GM21381 (cell line): ENCODE results near the gene TRIM68.

Experiments used
- ATAC-seq: cut with Tn5 transposase; IDR thresholded peaks from one replicate; pipeline ENCODE4 v1.9.1; 2021; ENCODE audit warnings: mild to moderate bottlenecking, moderate library complexity; ENCODE audit not compliant: unreplicated experiment

The TRIM68 gene, protein sequence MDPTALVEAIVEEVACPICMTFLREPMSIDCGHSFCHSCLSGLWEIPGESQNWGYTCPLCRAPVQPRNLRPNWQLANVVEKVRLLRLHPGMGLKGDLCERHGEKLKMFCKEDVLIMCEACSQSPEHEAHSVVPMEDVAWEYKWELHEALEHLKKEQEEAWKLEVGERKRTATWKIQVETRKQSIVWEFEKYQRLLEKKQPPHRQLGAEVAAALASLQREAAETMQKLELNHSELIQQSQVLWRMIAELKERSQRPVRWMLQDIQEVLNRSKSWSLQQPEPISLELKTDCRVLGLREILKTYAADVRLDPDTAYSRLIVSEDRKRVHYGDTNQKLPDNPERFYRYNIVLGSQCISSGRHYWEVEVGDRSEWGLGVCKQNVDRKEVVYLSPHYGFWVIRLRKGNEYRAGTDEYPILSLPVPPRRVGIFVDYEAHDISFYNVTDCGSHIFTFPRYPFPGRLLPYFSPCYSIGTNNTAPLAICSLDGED

DNA sequence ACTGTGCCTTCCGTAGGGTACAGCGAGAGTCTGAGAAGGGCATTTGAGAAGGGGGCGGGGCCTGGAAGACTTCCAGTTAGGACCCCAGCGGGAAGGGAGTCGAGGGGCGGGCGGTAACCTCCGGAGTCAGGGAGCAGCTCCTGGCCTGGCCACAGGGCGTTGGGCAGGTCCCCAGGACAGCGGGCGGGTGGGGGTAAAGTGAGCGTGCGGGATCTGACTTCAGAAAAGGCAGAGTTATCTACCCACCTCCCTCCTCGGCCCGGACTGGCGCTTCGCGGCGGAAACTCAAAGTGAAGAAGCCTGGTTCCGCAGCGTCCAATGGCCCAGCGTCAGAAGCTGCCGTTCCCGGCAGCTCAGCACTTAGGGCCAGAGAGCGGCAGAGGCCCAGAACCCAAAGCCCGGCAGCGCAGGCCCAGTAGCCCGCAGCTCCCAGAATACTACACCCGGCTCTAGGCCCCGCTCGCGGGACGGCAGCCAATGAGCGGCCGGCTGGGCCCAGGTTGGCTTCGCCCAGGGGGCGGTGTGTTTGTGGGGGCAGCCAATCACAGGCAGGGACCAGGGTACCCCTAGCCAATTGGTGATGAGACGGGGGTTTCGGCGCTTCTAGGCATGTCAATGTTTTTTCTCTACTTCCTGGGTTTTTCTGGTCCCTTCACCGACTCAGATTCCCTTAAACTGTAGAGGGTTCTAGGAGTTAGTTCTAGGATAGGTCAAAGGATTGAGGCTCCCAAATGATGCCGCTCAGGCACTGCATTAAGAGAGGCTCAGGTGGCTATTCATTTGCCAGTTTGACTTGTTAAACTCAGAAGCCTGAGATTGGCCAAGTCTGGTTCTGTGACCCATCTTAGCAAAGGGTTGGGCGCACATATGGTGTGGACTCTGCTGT lies at the start of gene TRIM68:
TSS of gene TRIM68 (minus strand) at position 451 of the 886 bp plus-strand sequence. CDS start 2,727 bp downstream, outside the sequence.
- peak; percentile 100 for ATAC-seq

DNA sequence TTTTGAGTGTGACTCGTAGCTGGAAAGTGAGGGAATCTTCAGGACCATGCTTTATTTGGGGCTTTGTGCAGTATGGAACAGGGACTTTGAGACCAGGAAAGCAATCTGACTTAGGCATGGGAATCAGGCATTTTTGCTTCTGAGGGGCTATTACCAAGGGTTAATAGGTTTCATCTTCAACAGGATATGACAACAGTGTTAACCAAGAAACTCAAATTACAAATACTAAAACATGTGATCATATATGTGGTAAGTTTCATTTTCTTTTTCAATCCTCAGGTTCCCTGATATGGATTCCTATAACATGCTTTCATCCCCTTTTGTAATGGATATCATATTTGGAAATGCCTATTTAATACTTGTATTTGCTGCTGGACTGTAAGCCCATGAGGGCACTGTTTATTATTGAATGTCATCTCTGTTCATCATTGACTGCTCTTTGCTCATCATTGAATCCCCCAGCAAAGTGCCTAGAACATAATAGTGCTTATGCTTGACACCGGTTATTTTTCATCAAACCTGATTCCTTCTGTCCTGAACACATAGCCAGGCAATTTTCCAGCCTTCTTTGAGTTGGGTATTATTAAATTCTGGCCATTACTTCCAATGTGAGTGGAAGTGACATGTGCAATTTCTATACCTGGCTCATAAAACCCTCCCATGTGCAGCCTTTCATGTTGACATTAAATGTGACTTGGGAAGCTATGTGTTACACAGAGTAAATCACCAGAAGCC lies 46.8 kb upstream of the TRIM68 start:
- ATAC-seq = no peak

DNA sequence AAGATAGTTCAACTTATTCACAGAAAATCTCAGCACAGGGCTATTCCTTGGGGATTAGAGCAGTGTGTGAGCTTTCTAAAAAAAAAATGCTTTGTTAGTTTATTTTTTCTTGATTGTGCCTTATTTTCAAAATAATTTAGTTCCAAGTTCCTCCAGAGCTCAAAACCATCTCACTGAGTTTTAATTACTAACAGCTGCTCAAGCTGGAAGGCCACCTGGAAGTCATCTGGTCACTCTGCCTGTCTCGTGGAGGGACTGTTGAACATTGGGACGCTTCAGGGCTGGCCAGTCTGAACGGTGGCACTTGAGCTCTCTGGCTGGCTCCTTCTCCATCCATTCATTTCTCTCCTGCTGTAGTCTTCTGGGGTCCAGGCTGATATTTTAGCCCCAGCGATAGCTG lies 39.7 kb upstream of the TRIM68 start:
- ATAC-seq = no peak

DNA sequence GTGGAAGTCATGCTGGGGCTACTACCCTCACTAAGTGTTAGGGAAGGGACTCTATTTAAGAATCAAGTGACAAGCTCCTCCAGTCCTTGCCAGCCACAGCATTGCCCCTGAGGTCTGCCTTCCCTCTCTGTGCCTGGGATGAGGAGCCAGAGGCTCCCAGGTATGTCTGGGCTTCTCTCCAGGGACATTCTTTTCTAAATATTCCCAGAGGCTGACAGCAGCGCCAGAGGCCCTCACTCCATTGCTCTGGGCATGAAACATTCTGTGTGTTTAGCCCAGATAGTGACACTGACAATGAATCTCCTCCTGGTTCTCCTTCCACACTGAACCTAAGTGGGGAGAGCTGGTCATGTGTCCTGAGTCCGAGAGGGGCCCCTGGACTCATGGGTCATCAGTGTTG lies 37.9 kb upstream of the TRIM68 start:
- no peak for ATAC-seq

DNA sequence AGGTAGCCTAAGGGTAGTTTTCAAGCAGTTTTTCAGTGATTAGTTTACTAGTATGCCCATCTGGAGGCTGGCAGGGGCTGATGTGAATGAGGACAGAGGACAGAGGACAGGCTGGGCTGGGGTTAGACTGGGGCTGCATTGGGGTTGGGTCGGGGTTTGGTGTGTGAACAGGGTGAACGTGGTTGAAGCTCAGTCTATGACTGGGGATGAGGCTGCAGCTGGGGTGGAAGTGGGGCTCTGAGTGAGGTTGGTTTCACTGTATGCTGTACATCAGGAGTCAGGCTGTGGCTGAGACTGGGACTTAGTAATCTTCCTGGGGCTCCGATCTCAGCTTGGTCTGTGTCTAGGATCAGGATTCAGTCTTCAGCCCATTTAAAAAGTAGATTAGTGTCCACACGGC lies 36.2 kb upstream of the TRIM68 start:
- ATAC-seq = no peak

DNA sequence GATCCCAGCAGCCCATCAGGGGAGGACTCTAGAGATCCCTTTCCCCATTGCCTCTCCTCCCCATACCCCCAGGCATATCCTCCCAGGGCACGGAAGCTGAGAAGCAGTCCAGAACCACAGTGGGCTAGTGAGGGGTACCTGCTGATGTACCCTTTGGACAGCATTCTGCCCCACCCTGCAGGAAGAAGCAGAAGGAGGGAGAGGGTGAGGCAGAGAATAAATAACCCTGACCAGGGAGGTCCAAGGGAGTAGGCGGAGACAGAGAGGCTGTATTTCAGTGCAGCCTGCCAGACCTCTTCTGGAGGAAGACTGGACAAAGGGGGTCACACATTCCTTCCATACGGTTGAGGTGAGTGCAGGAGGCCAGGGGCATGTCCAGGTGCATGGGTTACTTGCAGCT lies 35.7 kb upstream of the TRIM68 start, which contains the start of gene OR51E1:
TSS of gene OR51E1 (plus strand) at position 301 of the 400 bp plus-strand sequence. CDS start 8,545 bp downstream, outside the sequence.
- ATAC-seq = no peak

DNA sequence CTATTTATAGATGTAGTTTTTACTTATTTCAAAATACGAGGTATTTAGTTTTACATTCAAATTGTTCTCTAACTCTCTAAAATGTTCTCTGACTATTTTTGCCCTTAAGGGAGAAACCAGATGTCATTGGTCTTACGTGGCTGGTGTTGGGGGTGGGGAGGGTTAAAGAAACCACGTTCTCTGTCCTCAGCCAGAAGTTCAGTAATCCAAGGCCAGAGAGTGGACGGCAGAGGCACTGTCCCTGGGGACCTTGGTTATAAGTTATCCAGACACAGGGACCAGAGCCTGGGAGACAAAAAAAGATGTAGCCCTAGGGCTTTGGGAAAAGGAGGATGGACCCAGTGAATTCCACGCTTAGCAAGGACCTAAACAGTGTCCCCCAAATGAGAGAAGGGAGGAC lies 35.0 kb upstream of the TRIM68 start:
- ATAC-seq = no peak

DNA sequence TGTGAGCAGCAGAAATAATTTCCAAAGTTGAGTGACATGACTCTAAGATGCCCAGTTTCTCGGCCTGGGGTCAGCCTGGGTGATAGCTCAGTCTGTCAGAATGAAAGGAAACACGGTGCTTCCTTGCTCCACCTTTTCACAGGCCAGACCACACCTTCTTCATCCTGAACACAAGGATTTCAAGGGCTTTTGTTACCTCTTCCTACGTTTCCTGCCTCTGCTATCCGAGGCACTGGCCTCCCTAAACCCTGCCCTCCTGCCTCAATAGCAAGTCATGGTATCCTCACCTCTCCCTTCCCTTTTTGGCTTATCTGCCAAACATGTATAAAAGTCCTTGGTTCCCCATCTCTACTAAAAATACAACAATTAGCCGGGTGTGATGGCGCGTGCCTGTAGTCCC lies 34.0 kb upstream of the TRIM68 start:
- ATAC-seq = no peak

DNA sequence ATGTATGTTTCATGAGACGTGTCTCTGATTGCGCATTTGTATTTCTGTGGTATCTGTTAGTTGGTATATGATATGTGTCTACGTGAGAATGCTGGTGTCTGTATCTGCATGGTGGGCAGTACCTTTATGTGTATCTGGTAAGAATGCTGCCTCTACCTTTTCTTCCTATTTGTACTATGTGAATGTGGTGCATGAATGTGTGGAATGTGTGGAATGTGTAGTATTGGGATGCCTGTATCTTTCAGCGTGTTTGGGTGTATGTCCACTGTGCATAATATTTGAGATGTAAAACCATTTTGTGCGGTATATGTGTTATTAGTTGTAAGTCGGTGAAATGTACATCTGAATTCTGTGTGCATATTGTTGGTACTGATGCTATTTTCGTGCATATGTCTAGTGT lies 33.5 kb upstream of the TRIM68 start:
- no peak for ATAC-seq

DNA sequence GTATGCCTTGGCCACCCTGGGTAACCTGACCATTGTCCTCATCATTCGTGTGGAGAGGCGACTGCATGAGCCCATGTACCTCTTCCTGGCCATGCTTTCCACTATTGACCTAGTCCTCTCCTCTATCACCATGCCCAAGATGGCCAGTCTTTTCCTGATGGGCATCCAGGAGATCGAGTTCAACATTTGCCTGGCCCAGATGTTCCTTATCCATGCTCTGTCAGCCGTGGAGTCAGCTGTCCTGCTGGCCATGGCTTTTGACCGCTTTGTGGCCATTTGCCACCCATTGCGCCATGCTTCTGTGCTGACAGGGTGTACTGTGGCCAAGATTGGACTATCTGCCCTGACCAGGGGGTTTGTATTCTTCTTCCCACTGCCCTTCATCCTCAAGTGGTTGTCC lies 31.9 kb upstream of the TRIM68 start:
- no peak for ATAC-seq

DNA sequence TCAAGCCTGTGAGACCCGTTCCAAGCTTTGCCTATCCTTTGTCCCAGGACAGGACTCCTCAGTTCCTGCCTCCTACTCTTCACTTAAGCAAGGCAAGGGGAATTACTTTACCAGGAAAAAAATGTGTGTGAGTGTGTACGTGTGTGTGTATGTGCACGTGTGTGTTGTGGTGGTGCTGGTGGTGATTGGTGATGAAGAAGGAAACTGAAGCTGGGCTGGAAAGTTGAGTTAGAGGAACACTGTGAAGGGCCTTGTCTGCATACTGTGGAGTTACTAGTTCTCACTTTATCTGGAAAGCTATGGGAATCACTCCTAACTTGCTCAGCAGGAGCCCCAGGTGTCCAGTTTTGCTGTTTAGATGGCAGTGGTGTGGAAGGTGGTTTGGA lies 29.6 kb upstream of the TRIM68 start:
- ATAC-seq = no peak

DNA sequence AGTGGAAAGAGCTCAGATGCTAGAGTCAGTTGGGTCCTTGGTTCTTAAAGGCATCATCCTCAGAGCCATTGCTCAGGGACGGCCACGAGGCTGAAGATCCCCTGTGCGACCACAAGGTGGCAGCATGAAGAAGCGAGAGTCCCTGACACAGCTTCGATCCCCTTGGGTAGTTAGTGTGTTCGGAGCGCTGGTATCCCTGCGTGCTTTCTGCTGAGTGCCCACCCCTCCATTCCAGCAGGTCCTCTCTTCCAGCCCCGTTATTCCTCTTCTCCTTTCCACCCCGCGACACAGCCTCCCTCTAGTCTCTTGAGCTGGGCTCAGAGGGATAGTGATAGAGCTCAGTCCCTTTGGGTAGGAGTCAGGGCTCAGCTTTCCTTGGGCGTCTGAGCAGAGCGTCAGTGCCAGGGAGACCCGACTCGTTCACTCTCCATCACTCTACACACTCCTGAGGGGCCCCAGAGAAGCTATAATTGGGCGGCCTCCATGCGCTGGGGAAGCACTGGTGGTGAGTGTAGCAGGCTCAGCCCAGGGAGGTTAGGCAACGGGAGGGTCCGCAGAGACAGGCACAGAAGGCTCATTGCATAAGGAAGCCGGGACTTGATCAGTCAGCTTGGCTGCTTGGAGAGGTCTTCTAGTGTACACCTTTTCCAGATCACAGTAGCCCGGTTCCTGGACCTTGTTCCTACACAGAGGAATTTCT lies 29.1 kb upstream of the TRIM68 start, which contains the start of gene OR51D1:
TSS of gene OR51D1 (plus strand) at position 516 of the 700 bp plus-strand sequence. CDS start 2,314 bp downstream, outside the sequence.
- peak; percentile 98 for ATAC-seq

DNA sequence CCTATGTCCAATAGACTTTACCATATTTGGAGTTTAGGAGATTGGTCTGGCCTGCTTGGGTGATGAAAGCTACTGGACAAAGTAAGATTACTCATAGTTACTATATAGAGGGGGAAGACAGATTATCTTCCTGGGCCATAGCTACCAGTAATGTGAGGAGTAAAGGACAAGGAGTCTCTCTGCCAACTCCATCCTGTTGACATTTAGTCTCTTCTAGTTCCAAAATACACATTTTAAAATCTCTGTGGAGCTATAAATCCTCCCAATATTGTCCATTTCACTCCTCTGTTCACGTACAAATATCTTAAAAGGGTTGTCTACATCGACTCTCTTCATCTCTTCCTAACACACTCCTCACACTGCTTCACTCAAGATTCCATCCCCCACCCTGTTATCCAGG lies 28.1 kb upstream of the TRIM68 start:
- no peak for ATAC-seq

DNA sequence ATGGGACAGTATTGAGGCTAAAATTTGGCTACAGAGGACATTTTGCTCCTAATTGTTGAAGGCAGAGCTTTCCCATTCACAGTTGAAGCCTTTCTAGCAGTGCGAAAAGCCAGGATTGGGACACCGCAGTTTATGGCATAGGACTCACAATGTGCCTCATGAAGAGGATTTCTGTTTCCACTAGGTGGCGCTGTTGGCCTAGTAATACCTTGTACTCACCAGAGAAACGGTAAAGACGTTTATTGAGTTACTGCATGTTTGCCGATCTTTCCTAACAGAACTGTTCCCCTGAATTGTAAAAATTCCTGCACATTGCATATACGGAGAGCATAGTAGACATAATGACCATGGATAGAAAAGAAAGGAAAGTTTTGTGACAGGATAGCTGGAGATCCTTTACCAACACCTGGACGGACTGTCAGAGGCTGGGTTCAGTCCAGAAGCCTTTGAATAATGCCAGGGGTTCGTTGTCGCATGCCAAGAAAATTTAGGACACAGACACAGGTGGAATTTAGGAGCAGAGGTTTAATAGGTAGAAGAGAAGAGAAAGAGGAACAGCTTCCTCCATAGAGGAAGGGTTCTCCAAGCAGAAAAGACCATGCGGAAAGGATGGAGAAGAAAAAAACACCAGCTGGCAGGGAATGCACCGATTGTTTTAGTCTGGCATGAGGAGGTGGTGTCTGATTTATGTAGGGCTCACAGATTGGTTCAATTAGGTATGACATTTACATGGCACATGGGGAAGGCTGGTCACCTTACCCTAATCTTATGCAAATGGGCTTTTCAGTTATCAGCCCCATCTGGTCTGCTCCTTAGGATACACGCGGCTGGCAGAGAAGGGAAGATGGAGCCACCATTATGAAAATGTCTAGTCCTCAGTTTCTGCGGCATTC lies 18.4 kb upstream of the TRIM68 start:
- no peak for ATAC-seq

DNA sequence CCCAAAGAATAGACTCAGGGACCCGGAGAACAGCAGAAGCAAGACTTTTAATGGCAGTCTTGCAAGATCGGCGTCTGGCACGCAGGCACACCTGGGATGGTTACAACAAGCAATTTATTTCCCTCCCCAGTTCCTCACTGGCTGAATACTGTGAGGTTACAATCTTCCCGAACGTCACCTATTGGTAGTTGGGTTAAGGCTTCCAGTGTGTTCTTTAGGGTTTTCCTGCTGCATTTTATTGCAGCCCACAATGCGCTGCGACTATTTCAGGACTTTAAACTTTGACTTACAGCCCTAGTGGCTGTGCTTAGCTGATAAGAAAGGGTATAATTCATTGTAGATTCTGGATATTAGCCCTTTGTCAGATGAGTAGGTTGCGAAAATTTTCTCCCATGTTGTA lies 11.5 kb upstream of the TRIM68 start:
- no peak for ATAC-seq

DNA sequence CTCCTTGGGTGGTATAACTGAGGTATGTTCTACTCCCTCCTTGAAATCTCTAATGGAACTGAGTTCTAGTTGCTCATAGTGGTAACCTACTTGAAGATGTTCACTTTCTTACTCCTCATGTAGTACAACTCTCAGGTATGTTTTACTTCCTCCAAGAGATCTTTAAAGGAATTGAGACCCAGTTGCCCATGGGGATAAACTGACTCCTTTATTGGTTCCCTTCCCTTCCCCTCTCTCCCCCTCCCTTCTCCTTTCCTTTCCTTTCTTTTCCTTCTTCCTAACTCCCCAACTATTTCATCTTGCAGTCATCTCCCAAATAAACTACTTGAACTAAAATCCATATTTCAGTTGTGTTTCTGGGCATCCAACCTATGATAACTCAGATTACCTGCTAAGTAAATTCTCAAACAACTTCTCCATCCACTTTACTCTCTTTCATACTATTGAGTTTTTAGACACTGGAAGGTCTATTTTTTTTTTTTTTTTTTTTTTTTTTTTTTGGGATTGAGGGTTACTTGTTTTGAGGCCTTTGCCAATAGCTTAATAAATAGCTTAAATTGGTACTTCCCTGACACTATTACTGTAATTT lies 7.9 kb upstream of the TRIM68 start:
- ATAC-seq = no peak

DNA sequence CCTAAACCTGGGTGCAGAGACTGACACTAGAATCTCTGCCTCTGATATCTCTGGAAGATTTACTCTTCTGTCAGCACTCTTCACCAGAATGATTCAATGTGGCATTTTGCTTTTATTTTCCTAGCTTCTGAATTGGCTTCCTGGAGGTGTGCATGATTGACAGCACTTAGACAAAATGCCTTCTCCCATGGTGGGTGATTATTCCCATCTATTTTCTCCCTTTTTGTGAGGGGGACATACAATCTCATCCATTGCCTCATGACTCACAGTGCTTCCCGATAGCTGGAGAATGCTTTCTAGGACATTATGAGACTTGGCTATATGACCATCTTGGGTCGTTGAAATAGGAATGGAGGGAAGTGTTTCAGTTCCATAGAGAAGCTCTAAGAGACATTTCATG lies 4.0 kb upstream of the TRIM68 start:
- no peak for ATAC-seq

DNA sequence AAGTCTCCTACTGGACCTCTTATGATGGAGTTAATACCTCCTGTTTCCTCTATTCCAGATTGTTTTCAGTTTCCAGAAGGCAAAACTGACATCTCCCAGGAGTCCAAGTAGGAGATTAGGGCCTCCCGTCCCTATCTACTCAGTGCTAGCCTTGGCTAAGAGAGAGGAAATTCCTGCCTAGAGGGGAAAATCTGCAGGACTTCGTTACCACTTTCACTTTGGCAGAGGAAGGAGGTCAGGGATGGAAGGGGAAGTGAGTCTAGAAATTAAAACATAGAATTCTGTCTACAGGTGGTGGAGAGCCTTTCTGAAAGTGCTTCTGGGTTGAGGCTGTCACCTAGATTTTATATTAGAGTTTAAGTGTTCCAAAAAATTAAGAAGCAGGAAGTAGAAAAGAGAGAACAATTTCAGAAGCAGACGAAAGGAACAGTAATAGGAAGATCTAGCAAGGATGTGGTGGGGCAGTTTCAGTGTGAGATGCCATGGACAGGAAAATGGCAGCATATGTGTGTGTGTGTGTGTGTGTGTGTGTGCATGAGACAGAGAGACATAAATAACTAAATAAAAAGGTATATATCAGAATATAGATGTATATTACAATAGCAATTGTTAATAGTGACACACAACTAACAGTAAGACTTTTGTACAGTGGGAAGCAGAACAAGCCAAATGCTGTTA lies 2.4 kb upstream of the TRIM68 start:
- ATAC-seq = no peak
